Measurements from ENCODE around the gene CD74.
"Not testable (repeated sequence)": the region's sequence is repeated elsewhere in the genome, so short reads cannot be mapped to it uniquely, and the experiment has no call there.

Gene CD74

GRCh38 chr5:150442699-150443080, 30.0 kb upstream of the CD74 start:
- no peak for FAIRE-seq
- no peak for DNase-seq (ENCODE audit: extremely low spot score, insufficient read length, low read depth)

- DNase-seq (ENCODE audit: extremely low spot score, insufficient read length, low read depth) (no peak), FAIRE-seq (no peak)
Measured at GRCh38 chr5:150441813-150442698, 29.3 kb upstream of the CD74 start.

GRCh38 chr5:150440948-150441812, 28.5 kb upstream of the CD74 start:
- no peak for DNase-seq (ENCODE audit: extremely low spot score, insufficient read length, low read depth)
- no peak for FAIRE-seq

- FAIRE-seq (no peak), DNase-seq (ENCODE audit: extremely low spot score, insufficient read length, low read depth) (no peak)
Measured at GRCh38 chr5:150438873-150439546, 26.3 kb upstream of the CD74 start.

- FAIRE-seq (peak; percentile 89), DNase-seq (ENCODE audit: extremely low spot score, insufficient read length, low read depth) (peak; percentile 76)
Measured at GRCh38 chr5:150436141-150436680, 23.5 kb upstream of the CD74 start.

- no peak for DNase-seq (ENCODE audit: extremely low spot score, insufficient read length, low read depth)
- FAIRE-seq = no peak
Measured at GRCh38 chr5:150434464-150434863, 21.8 kb upstream of the CD74 start.

- FAIRE-seq (no peak), DNase-seq (ENCODE audit: extremely low spot score, insufficient read length, low read depth) (no peak)
Measured at GRCh38 chr5:150431574-150431973, 18.9 kb upstream of the CD74 start.

- DNase-seq (ENCODE audit: extremely low spot score, insufficient read length, low read depth) (no peak), FAIRE-seq (no peak)
Measured at GRCh38 chr5:150431048-150431447, 18.3 kb upstream of the CD74 start.

GRCh38 chr5:150429410-150429873, 16.7 kb upstream of the CD74 start:
- FAIRE-seq (no peak), DNase-seq (ENCODE audit: extremely low spot score, insufficient read length, low read depth) (no peak)

- FAIRE-seq = no peak
- DNase-seq (ENCODE audit: extremely low spot score, insufficient read length, low read depth) = no peak
Measured at GRCh38 chr5:150428978-150429377, 16.3 kb upstream of the CD74 start.

GRCh38 chr5:150428106-150428876, 15.6 kb upstream of the CD74 start:
- DNase-seq (ENCODE audit: extremely low spot score, insufficient read length, low read depth) (no peak), FAIRE-seq (no peak)

GRCh38 chr5:150426165-150426564, 13.5 kb upstream of the CD74 start:
- not testable (repeated sequence) for DNase-seq (ENCODE audit: extremely low spot score, insufficient read length, low read depth); FAIRE-seq

- FAIRE-seq (no peak), DNase-seq (ENCODE audit: extremely low spot score, insufficient read length, low read depth) (no peak)
Measured at GRCh38 chr5:150422758-150423157, 10.0 kb upstream of the CD74 start.

GRCh38 chr5:150422075-150422474, 9.4 kb upstream of the CD74 start:
- no peak for DNase-seq (ENCODE audit: extremely low spot score, insufficient read length, low read depth)
- no peak for FAIRE-seq

GRCh38 chr5:150419630-150420270, 7.0 kb upstream of the CD74 start:
- no peak for DNase-seq (ENCODE audit: extremely low spot score, insufficient read length, low read depth)

GRCh38 chr5:150413902-150414790, 1.4 kb upstream of the CD74 start:
- FAIRE-seq = peak; percentile 77

More at GRCh38 chr5:150419630-150420270, 7.0 kb upstream of the CD74 start:
- peak; percentile 81 for FAIRE-seq

GRCh38 chr5:150413176-150413901, 629 bp upstream of the CD74 start:
- FAIRE-seq (no peak), DNase-seq (ENCODE audit: extremely low spot score, insufficient read length, low read depth) (no peak)

More at GRCh38 chr5:150413902-150414790, 1.4 kb upstream of the CD74 start:
- DNase-seq (ENCODE audit: extremely low spot score, insufficient read length, low read depth) = not testable (repeated sequence)
